Uterus (tissue), 4 donors: ENCODE data around the gene ELK4. TPM values are rescaled to one million over a fixed set of nuclear protein-coding genes. Genes with fewer than 3 reads are reported as not detected.

Experiments used
- DNase-seq, 2 donors: peaks; one replicate each; pipeline ENCODE4 v3.0.0-alpha.2; 2019 to 2020
- H3K27ac ChIP-seq, 2 donors: fragments of 200-600 bp; sonication (generic); 1 replicate in 1 of 2; 2 replicates in 1 of 2; pipeline ENCODE4 v1.5.1; 2016 to 2018
- H3K27me3 ChIP-seq, 2 donors: fragments of 200-600 bp; sonication (generic); one replicate each; pipeline ENCODE4 v1.5.1; 2018 to 2019; ENCODE audit warnings: control low read depth in 1 of 2
- H3K36me3 ChIP-seq, 2 donors: fragments of 200-600 bp; sonication (generic); one replicate each; pipeline ENCODE4 v1.5.1; 2019; ENCODE audit warnings: control low read depth in 1 of 2
- H3K4me1 ChIP-seq, 2 donors: fragments of 200-600 bp; sonication (generic); one replicate each; pipeline ENCODE4 v1.5.1; 2018 to 2019; ENCODE audit warnings: control low read depth in 1 of 2
- H3K4me3 ChIP-seq, 2 donors: fragments of 200-600 bp; sonication (generic); 1 replicate in 1 of 2; 2 replicates in 1 of 2; pipeline ENCODE4 v1.5.1; 2018 to 2019; ENCODE audit warnings: mild to moderate bottlenecking in 1 of 2
- H3K9me3 ChIP-seq, 2 donors: fragments of 200-600 bp; sonication (generic); one replicate each; pipeline ENCODE4 v1.5.1; 2019; ENCODE audit warnings: control low read depth in 1 of 2
- POLR2A ChIP-seq, 2 donors: fragments of 450-650 bp; IDR thresholded peaks; one replicate each; pipeline ENCODE4 v1.6.1; 2016; ENCODE audit warnings: antibody characterized with exemption in 2 of 2, mild to moderate bottlenecking in 1 of 2, moderate library complexity in 1 of 2
- intact Hi-C: fragments of 100-400 bp; cut with DNase I; formaldehyde crosslinking; loops from one replicate; pipeline ENCODE4 v1.15.1; 2023; ENCODE audit warnings: low total_unique reads
- total RNA-seq, 4 donors: library from RNA; depleted of rRNA in 3 of 4; stranded (reverse); fragments of >200 nt in 3 of 4; gene quantifications; one replicate each; pipeline versions ENCODE4 v1.1.0 to v1.2.4, GENCODE V29; 2014 to 2023
- TF ChIP-seq, protein P1 (sequence below), 4 experiments: fragments of 200-600 bp in 2 of 4; fragments of 450-650 bp in 2 of 4; sonication (generic) in 2 of 4; IDR thresholded peaks; one replicate each; pipeline ENCODE4 v1.5.1; 2016 to 2019; ENCODE audit warnings: antibody characterized with exemption in 4 of 4, mild to moderate bottlenecking in 2 of 4, moderate library complexity in 1 of 4
- donor health status: DM: yes; HTN: yes; CAD: no.

ELK4 gene
- total RNA-seq, 4 donors from 2014 or later, result 17.9 to 97.7 (median 26.7) TPM

DNA sequence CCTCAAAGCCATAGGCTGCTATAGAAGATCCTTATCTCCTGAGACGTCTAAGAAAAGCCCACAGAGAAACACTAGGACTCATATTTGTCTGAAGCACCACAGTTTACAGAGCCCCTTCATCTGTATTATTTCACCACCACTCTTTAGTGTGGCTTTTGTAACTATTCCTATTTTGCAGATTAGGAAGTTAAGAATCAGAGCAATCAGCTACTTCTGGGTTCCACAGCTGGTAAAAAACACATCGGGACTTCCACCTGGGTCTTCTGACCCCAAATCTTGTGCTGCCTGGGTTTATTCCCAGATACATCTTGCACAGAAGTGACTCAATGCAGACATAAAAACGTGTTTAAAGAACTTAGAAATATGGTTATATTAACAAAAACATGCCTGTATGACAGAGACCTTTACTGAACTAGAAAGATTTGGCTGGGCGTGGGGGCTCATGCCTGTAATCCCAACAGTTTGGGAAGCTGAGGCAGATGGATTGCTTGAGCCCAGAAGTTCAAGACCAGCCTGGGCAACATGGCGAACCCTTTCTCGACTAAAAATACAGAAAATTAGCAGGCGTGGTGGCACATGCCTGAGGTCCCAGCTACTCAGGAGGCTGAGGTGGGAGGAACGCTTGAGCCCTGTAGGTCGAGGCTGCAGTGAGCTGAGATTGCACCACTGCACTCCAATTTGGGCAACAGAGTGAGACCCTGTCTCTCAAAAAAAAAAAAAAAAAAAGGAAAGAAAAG is 40.9 kb downstream of the ELK4 start:
- no peaks in the 10 kb centered on the region for H3K9me3 ChIP-seq
- H3K27ac ChIP-seq, result no peak overlapping the region
- H3K27me3 ChIP-seq, result no peaks in the 10 kb centered on the region
- DNase-seq, result peak in 1 of 2 donors; percentile 6
- H3K36me3 ChIP-seq, result no peaks in the 10 kb centered on the region
- H3K4me1 ChIP-seq, result no peaks in the 10 kb centered on the region
- no peak overlapping the region for H3K4me3 ChIP-seq
- intact Hi-C loops, result loop anchor here (5.0 kb wide), 2 partner anchors 41 to 66 kb away; partner anchors contain the start of gene ELK4
- TF ChIP-seq, protein P1, sequence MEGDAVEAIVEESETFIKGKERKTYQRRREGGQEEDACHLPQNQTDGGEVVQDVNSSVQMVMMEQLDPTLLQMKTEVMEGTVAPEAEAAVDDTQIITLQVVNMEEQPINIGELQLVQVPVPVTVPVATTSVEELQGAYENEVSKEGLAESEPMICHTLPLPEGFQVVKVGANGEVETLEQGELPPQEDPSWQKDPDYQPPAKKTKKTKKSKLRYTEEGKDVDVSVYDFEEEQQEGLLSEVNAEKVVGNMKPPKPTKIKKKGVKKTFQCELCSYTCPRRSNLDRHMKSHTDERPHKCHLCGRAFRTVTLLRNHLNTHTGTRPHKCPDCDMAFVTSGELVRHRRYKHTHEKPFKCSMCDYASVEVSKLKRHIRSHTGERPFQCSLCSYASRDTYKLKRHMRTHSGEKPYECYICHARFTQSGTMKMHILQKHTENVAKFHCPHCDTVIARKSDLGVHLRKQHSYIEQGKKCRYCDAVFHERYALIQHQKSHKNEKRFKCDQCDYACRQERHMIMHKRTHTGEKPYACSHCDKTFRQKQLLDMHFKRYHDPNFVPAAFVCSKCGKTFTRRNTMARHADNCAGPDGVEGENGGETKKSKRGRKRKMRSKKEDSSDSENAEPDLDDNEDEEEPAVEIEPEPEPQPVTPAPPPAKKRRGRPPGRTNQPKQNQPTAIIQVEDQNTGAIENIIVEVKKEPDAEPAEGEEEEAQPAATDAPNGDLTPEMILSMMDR (IDR thresholded peaks at IDR 0.05), result no peak
- TF ChIP-seq POLR2A (IDR thresholded peaks at IDR 0.05), result no peak

DNA sequence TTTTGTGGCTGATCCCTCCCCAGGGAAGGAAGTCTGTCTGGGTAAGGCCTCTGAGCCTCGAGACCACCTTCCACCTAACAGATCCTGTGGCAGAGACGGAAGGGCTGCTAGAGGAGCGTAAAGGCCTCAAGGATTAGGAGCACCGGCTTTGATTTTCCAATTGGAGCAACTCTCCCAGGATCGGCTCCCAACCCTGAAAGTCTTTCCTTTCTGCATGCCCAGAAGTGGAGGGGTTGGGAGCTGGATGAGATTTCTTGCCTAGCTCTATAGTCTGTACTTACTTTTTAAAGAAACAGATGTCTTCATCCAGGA is 41.4 kb downstream of the ELK4 start:
- no peaks in the 10 kb centered on the region for H3K9me3 ChIP-seq
- H3K27ac ChIP-seq, result no peak overlapping the region
- no peaks in the 10 kb centered on the region for H3K27me3 ChIP-seq
- no peak overlapping the region for H3K4me3 ChIP-seq
- H3K4me1 ChIP-seq, result no peaks in the 10 kb centered on the region
- intact Hi-C loops, result loop anchor here (5.0 kb wide), 2 partner anchors 42 to 67 kb away; partner anchors contain the start of gene ELK4
- no peaks in the 10 kb centered on the region for H3K36me3 ChIP-seq
- DNase-seq, result peak in 1 of 2 donors; percentile 3
- TF ChIP-seq, protein P1 (IDR thresholded peaks at IDR 0.05), result no peak
- no peak for TF ChIP-seq POLR2A (IDR thresholded peaks at IDR 0.05)

DNA sequence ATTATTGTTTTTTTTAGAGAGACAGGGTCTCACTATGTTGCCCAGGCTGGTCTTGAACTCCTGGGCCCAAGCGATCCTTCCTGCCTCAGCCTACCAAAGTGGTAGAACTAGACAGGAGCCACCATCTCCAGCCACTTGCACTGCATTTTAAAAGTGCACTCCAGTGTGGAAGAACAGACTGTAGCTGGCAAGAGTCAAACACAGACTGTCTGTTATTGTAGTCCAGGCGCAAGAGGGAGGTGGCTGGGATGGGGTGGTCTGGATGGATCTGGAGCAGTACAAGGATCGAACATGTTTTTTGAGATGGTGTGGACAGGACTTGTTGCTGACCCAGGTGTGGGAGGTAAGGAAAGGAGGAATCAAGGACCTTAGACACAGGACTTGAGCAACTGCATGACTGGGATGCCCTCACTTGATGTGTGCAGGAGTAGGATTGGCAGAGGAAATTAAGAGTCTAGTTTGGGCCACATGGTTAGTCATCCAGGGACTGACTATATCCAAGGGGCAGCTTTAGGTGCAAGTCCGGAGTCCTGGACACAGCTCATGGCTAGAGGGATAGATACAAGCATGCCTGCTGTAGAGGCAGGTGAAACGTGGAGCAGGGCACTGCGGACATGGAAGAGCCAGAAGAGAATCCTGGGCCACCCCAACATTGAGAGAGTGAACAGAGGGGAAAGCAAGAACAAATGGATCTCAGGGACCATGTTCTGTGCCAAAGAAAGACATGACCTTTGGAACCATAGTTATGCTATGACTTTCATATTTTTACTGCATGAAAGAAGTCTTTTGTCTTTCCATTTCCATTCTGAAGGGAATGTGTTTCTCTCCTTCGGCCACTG is 42.0 kb downstream of the ELK4 start:
- DNase-seq, result peak in 1 of 2 donors; percentile 10
- intact Hi-C loops, result loop anchor here (5.0 kb wide), 2 partner anchors 42 to 67 kb away; partner anchors contain the start of gene ELK4
- Histone ChIP-seq H3K27ac (no peak overlapping the region), H3K36me3 (no peaks in the 10 kb centered on the region), H3K9me3 (no peaks in the 10 kb centered on the region), H3K4me3 (no peak overlapping the region), H3K27me3 (no peaks in the 10 kb centered on the region), H3K4me1 (no peaks in the 10 kb centered on the region)
- no peak for TF ChIP-seq POLR2A (IDR thresholded peaks at IDR 0.05)
- TF ChIP-seq, protein P1 (IDR thresholded peaks at IDR 0.05), result no peak

DNA sequence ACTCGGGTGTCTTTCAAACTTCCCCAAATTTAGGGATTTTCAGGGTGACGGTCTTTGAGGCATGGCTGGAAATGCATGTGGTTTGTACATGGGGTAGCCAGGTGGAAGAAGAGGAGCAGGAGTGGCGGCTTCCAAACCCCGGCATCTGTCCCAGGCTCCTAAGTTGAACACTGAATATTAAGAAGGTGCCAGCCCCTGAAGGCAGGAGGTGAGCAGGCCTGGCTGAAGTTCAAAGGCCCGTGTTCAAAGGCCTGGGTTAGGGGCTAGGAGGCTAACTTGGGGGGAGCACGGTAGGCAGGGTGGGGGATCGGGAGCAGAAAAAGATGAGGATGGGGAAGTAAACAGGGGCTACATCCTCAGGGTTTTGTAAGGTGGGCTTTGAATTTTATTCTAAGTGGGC is 42.8 kb downstream of the ELK4 start:
- Histone ChIP-seq H3K27me3 (no peaks in the 10 kb centered on the region), H3K36me3 (no peaks in the 10 kb centered on the region), H3K4me1 (no peaks in the 10 kb centered on the region), H3K9me3 (no peaks in the 10 kb centered on the region), H3K4me3 (no peak overlapping the region), H3K27ac (no peak overlapping the region)
- intact Hi-C loops, result no loop called here
- TF ChIP-seq, protein P1 (IDR thresholded peaks at IDR 0.05), result no peak
- TF ChIP-seq POLR2A (IDR thresholded peaks at IDR 0.05), result no peak
- peak in 1 of 2 donors; percentile 8 for DNase-seq

DNA sequence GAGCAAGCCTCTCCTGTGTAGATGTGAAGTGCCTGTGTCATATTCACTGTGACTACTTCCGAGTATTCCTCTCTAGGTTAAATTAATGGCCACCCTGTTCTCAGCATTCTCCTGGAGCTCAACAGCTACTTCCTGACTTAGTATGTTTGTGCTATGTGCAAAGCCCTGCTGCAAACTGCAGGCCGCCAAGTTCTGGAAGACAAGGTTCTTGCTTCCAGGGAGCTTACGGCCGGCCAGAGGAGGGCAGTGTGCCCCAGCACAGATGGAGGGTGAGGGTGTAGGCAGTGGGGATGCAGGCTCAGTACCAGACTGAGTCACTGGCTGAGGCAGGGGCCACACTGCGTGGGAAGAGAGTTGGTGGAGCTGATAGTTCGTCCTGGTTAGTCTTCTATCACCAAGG is 43.2 kb downstream of the ELK4 start:
- TF ChIP-seq, protein P1 (IDR thresholded peaks at IDR 0.05), result no peak
- TF ChIP-seq POLR2A (IDR thresholded peaks at IDR 0.05), result no peak
- no peaks in the 10 kb centered on the region for H3K36me3 ChIP-seq
- no peaks in the 10 kb centered on the region for H3K9me3 ChIP-seq
- intact Hi-C loops, result no loop called here
- H3K27ac ChIP-seq, result no peak overlapping the region
- peak in 1 of 2 donors; percentile 14 for DNase-seq
- no peaks in the 10 kb centered on the region for H3K27me3 ChIP-seq
- H3K4me1 ChIP-seq, result no peaks in the 10 kb centered on the region
- no peak overlapping the region for H3K4me3 ChIP-seq
